Measurements from ENCODE around the gene TBC1D1.
A peak's percentile ranks its signal among the peaks of the same experiment; 100 is the strongest.

Gene TBC1D1

DNA sequence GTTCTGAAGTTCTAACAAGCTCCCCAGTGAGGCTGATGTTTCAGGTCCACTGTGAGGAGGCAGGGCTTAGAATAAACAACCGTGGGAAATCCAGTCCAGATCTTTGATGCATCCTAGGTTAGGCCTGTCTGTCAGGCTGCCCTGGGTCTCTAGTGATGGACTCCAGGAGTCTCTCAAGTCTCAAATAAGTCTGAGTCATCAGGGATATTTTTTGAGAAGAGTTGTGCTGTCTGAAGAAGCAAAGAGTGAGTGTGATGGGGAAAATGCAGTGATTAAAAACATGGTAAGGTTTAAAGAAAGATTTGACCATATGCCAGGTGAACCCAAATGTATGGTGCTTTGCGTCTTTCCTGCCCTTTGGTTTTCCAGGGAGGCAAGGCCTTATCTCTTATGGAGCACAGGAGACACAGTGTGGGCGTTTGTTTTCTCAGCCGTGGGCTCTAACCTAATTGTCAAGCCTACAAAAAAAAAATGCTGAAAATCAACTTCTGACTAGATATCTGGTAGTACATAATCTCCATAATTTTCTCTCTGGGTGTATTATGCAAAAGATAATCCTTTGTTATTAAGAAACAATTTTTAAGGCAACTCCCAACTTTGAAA lies 170.0 kb downstream of the TBC1D1 start:
- Histone ChIP-seq H3K79me2 (ENCODE audit: control insufficient read depth, low read length) (peaks cover 24% of the 10 kb centered on the region), H3K4me3 (ENCODE audit: low read length) (no peak overlapping the region), H3K4me1 (ENCODE audit: control insufficient read depth, low read length) (peaks cover 33% of the 10 kb centered on the region), H4K20me1 (ENCODE audit: control insufficient read depth, insufficient read depth, low read depth, low read length) (peaks cover 13% of the 10 kb centered on the region; the same call in 1 of the 2 replicates), H3K9me3 (ENCODE audit: control insufficient read depth, insufficient read depth, low read length) (no peaks in the 10 kb centered on the region), H3K36me3 (ENCODE audit: control insufficient read depth, low read length) (peaks cover 88% of the 10 kb centered on the region), H3K4me2 (ENCODE audit: low read length) (no peak overlapping the region), H3K9me2 (replicated peaks; ENCODE audit: control insufficient read depth, low read length) (no peaks in the 10 kb centered on the region), H3F3A (ENCODE audit: control insufficient read depth, insufficient read depth) (peaks cover 28% of the 10 kb centered on the region), H3K27me3 (ENCODE audit: control insufficient read depth, low read length) (no peaks in the 10 kb centered on the region), H3K27ac (ENCODE audit: low read depth, low read length) (no peak overlapping the region)
- TF ChIP-seq, protein P1, sequence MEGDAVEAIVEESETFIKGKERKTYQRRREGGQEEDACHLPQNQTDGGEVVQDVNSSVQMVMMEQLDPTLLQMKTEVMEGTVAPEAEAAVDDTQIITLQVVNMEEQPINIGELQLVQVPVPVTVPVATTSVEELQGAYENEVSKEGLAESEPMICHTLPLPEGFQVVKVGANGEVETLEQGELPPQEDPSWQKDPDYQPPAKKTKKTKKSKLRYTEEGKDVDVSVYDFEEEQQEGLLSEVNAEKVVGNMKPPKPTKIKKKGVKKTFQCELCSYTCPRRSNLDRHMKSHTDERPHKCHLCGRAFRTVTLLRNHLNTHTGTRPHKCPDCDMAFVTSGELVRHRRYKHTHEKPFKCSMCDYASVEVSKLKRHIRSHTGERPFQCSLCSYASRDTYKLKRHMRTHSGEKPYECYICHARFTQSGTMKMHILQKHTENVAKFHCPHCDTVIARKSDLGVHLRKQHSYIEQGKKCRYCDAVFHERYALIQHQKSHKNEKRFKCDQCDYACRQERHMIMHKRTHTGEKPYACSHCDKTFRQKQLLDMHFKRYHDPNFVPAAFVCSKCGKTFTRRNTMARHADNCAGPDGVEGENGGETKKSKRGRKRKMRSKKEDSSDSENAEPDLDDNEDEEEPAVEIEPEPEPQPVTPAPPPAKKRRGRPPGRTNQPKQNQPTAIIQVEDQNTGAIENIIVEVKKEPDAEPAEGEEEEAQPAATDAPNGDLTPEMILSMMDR (IDR thresholded peaks at IDR 0.05; ENCODE audit: low read depth, low read length, poor library complexity, severe bottlenecking), result no peak
- no peak for TF ChIP-seq EZH2phosphoT487 (IDR thresholded peaks at IDR 0.05; ENCODE audit: borderline replicate concordance, low read length)

DNA sequence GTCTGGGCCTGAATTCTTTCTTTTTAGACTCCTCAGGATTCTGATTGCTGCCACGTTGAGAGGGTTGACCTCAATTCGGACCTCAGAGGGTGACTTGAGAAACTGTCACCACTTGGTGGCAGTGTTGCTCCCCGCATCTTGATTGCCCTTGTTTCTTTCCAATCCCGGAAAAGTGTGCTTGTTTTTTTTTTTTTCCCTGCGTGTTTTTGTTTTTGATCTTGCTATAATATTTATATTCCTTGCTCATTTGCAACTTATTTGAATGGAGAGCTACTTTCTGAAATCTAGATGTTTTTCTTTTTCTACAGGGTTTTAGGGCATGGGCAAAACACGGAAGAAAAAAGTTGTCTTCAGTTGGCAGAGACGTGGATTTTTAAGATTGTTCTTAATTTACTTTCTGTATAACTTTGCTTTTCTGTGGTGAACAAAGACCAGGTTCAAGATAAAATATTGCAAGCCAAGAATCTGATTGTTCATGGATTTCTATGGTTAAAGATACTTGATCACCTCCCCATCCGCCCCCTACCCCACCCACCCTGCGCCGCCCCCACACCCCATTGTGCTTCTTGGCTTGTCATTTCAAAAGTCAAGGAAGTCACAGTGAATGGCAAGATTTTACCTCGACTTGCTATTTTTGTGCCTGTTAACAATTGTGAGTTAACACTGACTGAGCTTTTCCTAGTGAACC lies 171.3 kb downstream of the TBC1D1 start:
- H3K79me2 ChIP-seq (ENCODE audit: control insufficient read depth, low read length), result peaks cover 25% of the 10 kb centered on the region
- H3K4me2 ChIP-seq (ENCODE audit: low read length), result no peak overlapping the region
- no peak overlapping the region for H3K27ac ChIP-seq (ENCODE audit: low read depth, low read length)

DNA sequence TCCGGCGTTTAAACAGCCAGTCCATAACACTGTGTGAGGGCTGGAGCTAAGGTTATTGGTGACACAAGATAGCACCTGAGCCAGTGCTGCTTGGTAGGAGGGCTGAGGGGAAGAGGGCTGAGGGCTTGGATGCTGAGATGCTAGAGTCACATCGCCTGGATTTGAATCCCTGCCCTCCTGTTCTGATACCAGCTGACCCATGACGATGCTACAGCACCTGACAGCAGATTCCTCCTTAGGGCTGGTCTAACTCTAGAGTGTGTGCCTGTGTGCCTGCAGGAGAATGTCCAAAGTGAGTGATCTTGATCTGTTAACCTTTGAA lies 171.9 kb downstream of the TBC1D1 start:
- TF ChIP-seq EZH2phosphoT487 (IDR thresholded peaks at IDR 0.05; ENCODE audit: borderline replicate concordance, low read length), result no peak
- no peaks in the 10 kb centered on the region for H3K9me2 ChIP-seq (replicated peaks; ENCODE audit: control insufficient read depth, low read length)
- H3K27ac ChIP-seq (ENCODE audit: low read depth, low read length), result no peak overlapping the region
- H3F3A ChIP-seq (ENCODE audit: control insufficient read depth, insufficient read depth), result peaks cover 26% of the 10 kb centered on the region
- peaks cover 13% of the 10 kb centered on the region; the same call in 1 of the 2 replicates for H4K20me1 ChIP-seq (ENCODE audit: control insufficient read depth, insufficient read depth, low read depth, low read length)
- H3K27me3 ChIP-seq (ENCODE audit: control insufficient read depth, low read length), result no peaks in the 10 kb centered on the region
- H3K9me3 ChIP-seq (ENCODE audit: control insufficient read depth, insufficient read depth, low read length), result no peaks in the 10 kb centered on the region
- H3K4me3 ChIP-seq (ENCODE audit: low read length), result no peak overlapping the region
- H3K36me3 ChIP-seq (ENCODE audit: control insufficient read depth, low read length), result peaks cover 86% of the 10 kb centered on the region
- H3K4me2 ChIP-seq (ENCODE audit: low read length), result no peak overlapping the region
- H3K4me1 ChIP-seq (ENCODE audit: control insufficient read depth, low read length), result peaks cover 25% of the 10 kb centered on the region
- H3K79me2 ChIP-seq (ENCODE audit: control insufficient read depth, low read length), result peaks cover 28% of the 10 kb centered on the region

More for the DNA sequence above, 171.3 kb downstream of the TBC1D1 start:
- H3K4me3 ChIP-seq (ENCODE audit: low read length), result no peak overlapping the region
- H3K36me3 ChIP-seq (ENCODE audit: control insufficient read depth, low read length), result peaks cover 86% of the 10 kb centered on the region
- H3F3A ChIP-seq (ENCODE audit: control insufficient read depth, insufficient read depth), result peaks cover 28% of the 10 kb centered on the region
- TF ChIP-seq, protein P1 (IDR thresholded peaks at IDR 0.05; ENCODE audit: low read depth, low read length, poor library complexity, severe bottlenecking), result peak; percentile 82
- no peak for TF ChIP-seq EZH2phosphoT487 (IDR thresholded peaks at IDR 0.05; ENCODE audit: borderline replicate concordance, low read length)
- H4K20me1 ChIP-seq (ENCODE audit: control insufficient read depth, insufficient read depth, low read depth, low read length), result peaks cover 13% of the 10 kb centered on the region; the same call in 1 of the 2 replicates
- H3K27me3 ChIP-seq (ENCODE audit: control insufficient read depth, low read length), result no peaks in the 10 kb centered on the region
- no peaks in the 10 kb centered on the region for H3K9me2 ChIP-seq (replicated peaks; ENCODE audit: control insufficient read depth, low read length)
- H3K9me3 ChIP-seq (ENCODE audit: control insufficient read depth, insufficient read depth, low read length), result no peaks in the 10 kb centered on the region
- peaks cover 30% of the 10 kb centered on the region for H3K4me1 ChIP-seq (ENCODE audit: control insufficient read depth, low read length)

DNA sequence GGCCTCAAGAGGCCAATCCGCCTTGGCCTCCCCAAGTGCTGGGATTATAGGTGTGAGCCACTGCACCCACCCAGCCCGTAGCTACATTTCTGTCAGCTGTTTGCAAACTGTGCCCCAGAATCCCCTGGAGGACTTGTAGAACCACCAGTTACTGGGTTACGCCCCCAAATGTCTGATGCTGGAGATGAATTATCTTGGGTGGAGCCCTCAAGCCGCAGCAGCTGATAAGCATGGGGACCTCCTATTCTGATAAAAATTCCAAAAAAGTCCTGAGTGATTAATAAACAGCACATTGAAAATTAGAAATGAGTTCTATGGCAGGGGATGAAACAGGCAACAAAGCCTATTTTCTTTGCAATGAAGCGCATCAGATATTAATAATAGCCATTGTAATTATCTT lies 174.3 kb downstream of the TBC1D1 start:
- Histone ChIP-seq H3K27me3 (ENCODE audit: control insufficient read depth, low read length) (no peaks in the 10 kb centered on the region), H3K4me2 (ENCODE audit: low read length) (no peak overlapping the region), H3K27ac (ENCODE audit: low read depth, low read length) (no peak overlapping the region), H3K9me2 (replicated peaks; ENCODE audit: control insufficient read depth, low read length) (no peaks in the 10 kb centered on the region), H3F3A (ENCODE audit: control insufficient read depth, insufficient read depth) (peaks cover 16% of the 10 kb centered on the region), H4K20me1 (ENCODE audit: control insufficient read depth, insufficient read depth, low read depth, low read length) (peaks cover 13% of the 10 kb centered on the region; the same call in 1 of the 2 replicates), H3K79me2 (ENCODE audit: control insufficient read depth, low read length) (peaks cover 37% of the 10 kb centered on the region), H3K9me3 (ENCODE audit: control insufficient read depth, insufficient read depth, low read length) (no peaks in the 10 kb centered on the region), H3K4me1 (ENCODE audit: control insufficient read depth, low read length) (peaks cover 12% of the 10 kb centered on the region; the same call in 1 of the 2 replicates), H3K36me3 (ENCODE audit: control insufficient read depth, low read length) (peaks cover 84% of the 10 kb centered on the region), H3K4me3 (ENCODE audit: low read length) (no peak overlapping the region)
- TF ChIP-seq EZH2phosphoT487 (IDR thresholded peaks at IDR 0.05; ENCODE audit: borderline replicate concordance, low read length), result no peak
- TF ChIP-seq, protein P1 (IDR thresholded peaks at IDR 0.05; ENCODE audit: low read depth, low read length, poor library complexity, severe bottlenecking), result no peak

Data from DOHH2 (cell line).